Esophagus (tissue), 2 donors: Measurements from ENCODE around the gene KCNN3. TPM values are rescaled to one million over a fixed set of nuclear protein-coding genes. Genes with fewer than 3 reads are reported as not detected.

ENCODE experiments used
- H3K27ac ChIP-seq, 2 donors: one replicate each; pipeline ENCODE4 v1.5.1; 2013; ENCODE audit warnings: low read depth in 2 of 2, mild to moderate bottlenecking in 2 of 2, inconsistent platforms in 1 of 2, low read length in 1 of 2, moderate library complexity in 1 of 2
- H3K27me3 ChIP-seq, 2 donors: one replicate each; pipeline ENCODE4 v1.6.1; 2013; ENCODE audit warnings: low read length in 2 of 2, control low read depth in 1 of 2, mild to moderate bottlenecking in 1 of 2; ENCODE audit not compliant: insufficient read depth in 2 of 2, control insufficient read depth in 1 of 2
- H3K36me3 ChIP-seq, 2 donors: one replicate each; pipeline ENCODE4 v1.6.1; 2013; ENCODE audit warnings: low read length in 1 of 2; ENCODE audit not compliant: control insufficient read depth in 2 of 2, insufficient read depth in 2 of 2
- H3K4me1 ChIP-seq, 2 donors: one replicate each; pipeline ENCODE4 v1.6.1; 2013; ENCODE audit warnings: low read length in 1 of 2; ENCODE audit not compliant: control insufficient read depth in 2 of 2, insufficient read depth in 2 of 2
- H3K4me3 ChIP-seq, 2 donors: one replicate each; pipeline ENCODE4 v1.5.1; 2013; ENCODE audit warnings: low read length in 2 of 2, mild to moderate bottlenecking in 2 of 2, low read depth in 1 of 2, moderate library complexity in 1 of 2
- H3K9me3 ChIP-seq, 2 donors: one replicate each; pipeline ENCODE4 v1.6.1; 2013; ENCODE audit warnings: mild to moderate bottlenecking in 2 of 2, low read depth in 1 of 2, low read length in 1 of 2, moderate library complexity in 1 of 2; ENCODE audit not compliant: control insufficient read depth in 2 of 2, insufficient read depth in 1 of 2
- WGBS, 2 donors: extraction: QIAGEN DNeasy Blood & Tissue Kit; methylation state at CpG; one replicate each; pipeline ENCODE4 v1.1.7; 2013; 5-methylcytosine and 5-hydroxymethylcytosine counted together
- polyA plus RNA-seq, 2 donors: library from polyadenylated mRNA; stranded (reverse); fragments of 200-250 nt; gene quantifications; one replicate each; pipeline ENCODE4 v1.2.3, GENCODE V29; 2013
- donor health status: healthy with polysubstance abuse.
- donor health status: Bipolar disorder and iron deficiency.

The KCNN3 gene
- polyA plus RNA-seq, 2 donors: 0.12 to 0.14 TPM

DNA sequence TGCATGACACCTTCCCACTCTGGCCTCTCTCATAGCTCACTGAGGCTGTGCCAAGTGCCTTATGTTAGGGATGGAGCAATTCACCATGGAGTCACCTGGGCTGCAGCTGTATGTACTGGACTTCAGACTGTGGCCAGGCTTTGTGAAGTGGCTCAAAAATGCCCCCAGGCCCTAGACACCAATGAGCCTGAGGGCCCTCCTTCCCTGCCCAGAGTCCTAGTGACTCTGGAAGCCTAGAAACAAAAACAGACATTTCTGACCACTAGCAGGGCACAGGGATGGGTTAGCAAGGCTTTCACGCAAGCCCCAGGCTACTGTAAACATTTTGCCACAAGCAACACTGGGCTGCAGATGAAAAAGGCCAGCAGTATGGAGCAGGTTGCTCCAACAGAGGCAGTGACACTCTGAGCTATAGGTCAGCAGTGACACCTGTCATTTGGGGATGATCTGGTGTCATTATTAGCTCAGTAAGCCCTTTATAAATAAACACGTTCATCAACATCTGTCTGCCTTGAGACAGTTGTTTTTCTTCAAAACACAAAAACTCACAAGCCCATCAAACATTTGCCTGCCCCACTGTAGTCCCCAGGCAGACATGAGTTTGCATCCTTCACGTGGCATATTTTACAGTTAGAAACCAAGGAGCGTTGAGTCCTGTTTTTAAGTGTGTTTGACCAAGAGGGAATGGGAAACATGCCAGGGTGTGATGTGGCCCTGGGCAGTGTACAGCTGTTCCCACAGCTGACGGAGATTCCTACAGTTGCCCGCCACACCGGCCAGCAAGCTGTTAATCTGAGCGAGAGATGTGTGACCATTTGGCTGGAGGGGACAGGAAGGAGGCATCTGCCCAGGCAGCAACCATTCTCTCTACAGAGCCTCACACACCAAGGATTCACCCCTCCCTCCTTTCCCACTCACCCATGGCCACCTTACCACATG is 66.8 kb downstream of the KCNN3 start:
- H3K36me3 ChIP-seq: no peaks in the 10 kb centered on the region
- no peaks in the 10 kb centered on the region for H3K27me3 ChIP-seq
- no peak overlapping the region for H3K27ac ChIP-seq
- H3K4me3 ChIP-seq: no peak overlapping the region
- H3K4me1 ChIP-seq: no peaks in the 10 kb centered on the region
- H3K9me3 ChIP-seq: peaks cover 0 to 2% of the 10 kb centered on the region in 2 donors
- 68 to 73% methylated on average over 8 of the region's 8 CpGs for WGBS, 2 donors

DNA sequence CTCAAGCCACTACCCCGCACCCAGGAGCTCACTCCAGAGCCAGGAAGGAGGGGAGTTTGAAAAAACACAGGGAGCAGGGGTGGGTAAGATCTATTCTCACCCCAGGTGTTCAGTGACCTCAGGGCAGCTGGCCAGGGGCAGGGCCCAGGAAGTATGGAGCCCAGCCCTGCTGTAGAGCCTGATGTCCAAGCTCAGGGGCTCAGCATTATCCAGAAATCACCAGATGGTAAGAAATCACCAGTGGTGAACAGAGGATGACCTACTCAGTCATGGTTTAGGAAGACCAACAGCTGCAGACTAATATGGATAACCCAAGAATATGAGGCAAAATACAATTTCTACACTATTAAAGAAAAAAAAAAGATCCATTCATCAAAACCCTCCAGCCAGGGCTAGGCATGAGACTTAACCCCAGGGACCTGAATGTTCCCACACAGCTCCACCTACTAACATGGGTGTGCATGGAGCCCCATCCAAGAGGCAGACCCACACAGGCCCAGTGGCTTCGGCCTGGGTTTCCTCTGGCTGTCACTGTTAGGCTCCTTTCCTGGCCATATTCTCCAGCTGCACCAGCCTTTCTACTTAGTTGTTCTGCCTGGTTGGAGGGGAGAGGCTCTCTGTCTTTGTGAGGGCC is 67.6 kb downstream of the KCNN3 start:
- Histone ChIP-seq H3K4me1 (no peaks in the 10 kb centered on the region), H3K36me3 (no peaks in the 10 kb centered on the region), H3K9me3 (no peaks in the 10 kb centered on the region), H3K27ac (no peak overlapping the region), H3K27me3 (no peaks in the 10 kb centered on the region), H3K4me3 (no peak overlapping the region)
- WGBS, 2 donors: 81 to 83% methylated on average over 2 of the region's 2 CpGs

DNA sequence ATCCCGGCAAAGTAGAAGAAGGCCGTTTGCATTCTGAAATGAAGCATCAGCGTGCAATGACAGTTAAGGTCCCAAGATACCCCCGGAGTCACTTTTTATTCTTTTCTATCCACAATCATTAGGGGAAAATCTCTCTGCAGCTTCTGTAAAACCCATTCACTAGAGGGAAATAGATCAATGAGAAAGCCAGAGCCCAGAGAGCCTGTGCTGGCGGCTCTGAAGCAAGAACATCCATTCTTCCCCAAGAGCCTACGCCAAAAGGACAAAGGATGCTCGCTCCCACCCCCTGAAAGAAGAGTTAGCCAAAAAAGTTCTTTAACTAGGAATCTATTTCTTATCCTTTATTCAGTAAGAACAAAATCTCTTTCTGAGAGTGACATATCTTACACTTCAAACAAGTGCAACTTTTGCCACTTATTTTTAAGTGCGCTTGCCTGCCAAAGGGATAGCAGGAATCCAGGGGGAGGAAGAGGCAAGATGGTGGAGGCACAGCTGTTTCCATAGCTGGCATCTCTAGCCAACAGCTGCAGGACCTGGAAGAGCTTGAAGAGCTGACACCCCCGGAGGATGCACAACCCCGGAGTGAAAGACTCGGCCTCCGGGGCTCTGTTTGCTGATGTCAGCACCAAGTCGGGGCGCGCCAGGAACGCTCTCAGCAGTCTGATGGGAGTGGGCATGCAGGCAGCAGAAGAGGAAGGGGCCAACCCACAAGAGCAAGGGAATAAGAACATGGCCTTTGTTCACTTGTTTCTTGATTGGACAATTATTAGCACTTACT is 68.7 kb downstream of the KCNN3 start:
- Histone ChIP-seq H3K4me1 (no peaks in the 10 kb centered on the region), H3K27me3 (no peaks in the 10 kb centered on the region), H3K27ac (no peak overlapping the region), H3K9me3 (no peaks in the 10 kb centered on the region), H3K36me3 (no peaks in the 10 kb centered on the region), H3K4me3 (no peak overlapping the region)
- whole genome bisulfite sequencing, 2 donors: 80 to 89% methylated on average over 16 of the region's 16 CpGs

DNA sequence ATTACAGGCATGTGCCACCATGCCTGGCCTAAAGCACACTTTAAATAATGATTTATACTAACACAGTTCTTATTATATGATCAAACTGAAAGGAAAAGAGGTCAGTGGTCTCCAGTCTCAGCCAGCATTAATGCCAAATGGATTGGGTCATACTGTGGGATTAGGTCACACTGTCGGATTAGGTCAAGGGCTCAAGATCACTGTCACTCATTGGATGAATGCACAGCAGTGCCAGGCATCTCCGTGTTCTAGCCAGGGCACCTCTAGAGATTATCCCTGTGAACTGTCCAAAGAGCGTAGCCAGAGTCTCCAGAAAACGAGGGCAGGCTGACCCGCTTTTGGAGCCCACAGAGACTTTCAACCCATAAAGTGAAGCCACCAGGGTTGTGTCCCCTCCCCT is 70.9 kb downstream of the KCNN3 start:
- Histone ChIP-seq H3K4me1 (no peaks in the 10 kb centered on the region), H3K9me3 (no peaks in the 10 kb centered on the region), H3K4me3 (no peak overlapping the region), H3K27me3 (no peaks in the 10 kb centered on the region), H3K27ac (no peak overlapping the region), H3K36me3 (no peaks in the 10 kb centered on the region)
- 88 to 93% methylated on average over 5 of the region's 5 CpGs for whole genome bisulfite sequencing, 2 donors

DNA sequence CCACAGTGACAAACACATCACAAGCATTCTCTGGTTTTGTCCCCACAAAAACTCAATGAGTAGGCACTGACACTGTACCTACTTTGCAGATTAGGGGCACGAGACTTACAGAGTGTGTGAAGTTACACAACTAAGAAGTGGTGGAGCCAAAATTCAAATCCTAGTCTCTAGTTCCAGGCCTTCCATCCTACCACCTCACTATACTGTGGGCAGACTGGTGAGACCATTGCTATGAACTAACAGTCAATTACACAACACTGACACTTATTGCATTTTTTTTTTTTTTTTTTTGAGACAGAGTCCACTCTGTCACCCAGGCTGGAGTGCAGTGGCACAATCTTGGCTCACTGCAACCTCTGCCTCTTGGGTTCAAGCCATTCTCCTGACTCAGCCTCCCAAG is 71.4 kb downstream of the KCNN3 start:
- Histone ChIP-seq H3K4me3 (no peak overlapping the region), H3K27me3 (no peaks in the 10 kb centered on the region), H3K27ac (no peak overlapping the region), H3K36me3 (no peaks in the 10 kb centered on the region), H3K9me3 (no peaks in the 10 kb centered on the region), H3K4me1 (no peaks in the 10 kb centered on the region)
- WGBS, 2 donors: 74 to 81% methylated on average over 1 of the region's 1 CpG

DNA sequence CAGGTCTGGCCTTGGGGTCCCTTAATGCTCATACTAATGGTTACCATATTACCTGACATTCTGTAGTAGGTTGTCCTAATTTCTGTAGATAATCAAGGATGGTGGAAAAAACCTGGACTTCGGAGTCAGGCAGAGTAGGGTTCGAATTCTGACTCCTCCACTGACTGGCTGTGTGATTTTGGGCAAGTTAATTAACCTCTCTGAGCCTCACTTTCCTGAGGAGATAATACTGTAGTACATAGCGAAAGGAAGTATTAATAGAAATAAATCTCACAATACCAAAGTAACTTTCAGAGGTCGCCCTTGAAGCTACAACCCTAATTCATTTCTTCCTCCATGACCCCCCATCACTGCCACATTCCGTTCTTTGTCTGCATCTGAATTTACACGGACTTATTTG is 72.9 kb downstream of the KCNN3 start:
- WGBS, 2 donors: 90 to 91% methylated on average over 6 of the region's 6 CpGs
- Histone ChIP-seq H3K4me3 (no peak overlapping the region), H3K27me3 (no peaks in the 10 kb centered on the region), H3K9me3 (no peaks in the 10 kb centered on the region), H3K36me3 (no peaks in the 10 kb centered on the region), H3K4me1 (no peaks in the 10 kb centered on the region), H3K27ac (no peak overlapping the region)

DNA sequence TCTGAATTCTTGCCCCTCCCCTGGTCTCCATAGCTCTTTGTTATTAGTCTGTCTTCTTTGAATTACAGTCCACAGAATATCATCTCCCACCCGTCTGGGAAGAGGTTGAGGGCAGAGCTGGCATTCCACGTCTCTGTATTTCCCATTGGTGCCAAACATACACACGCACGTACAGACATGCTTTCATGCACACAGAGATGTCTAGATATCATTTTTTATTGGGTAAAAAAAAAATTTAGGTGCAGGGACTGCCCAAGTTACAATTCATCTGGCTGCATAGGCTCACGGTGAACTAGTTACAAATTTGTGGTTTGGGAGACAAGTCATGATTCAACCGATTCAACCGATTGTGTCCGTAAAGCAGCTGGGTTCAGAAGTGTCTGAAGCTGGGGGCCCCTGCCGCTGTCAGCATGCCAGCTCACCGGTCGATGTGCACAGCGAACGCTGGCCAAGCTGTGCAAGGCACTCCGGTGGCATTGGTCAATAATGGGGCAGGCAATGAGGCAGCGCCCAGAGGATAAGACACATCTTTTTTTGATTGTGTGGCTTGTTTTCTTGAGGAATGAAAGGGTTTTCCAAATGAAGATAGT is 73.7 kb downstream of the KCNN3 start:
- Histone ChIP-seq H3K9me3 (no peaks in the 10 kb centered on the region), H3K27me3 (no peaks in the 10 kb centered on the region), H3K4me3 (no peak overlapping the region), H3K4me1 (no peaks in the 10 kb centered on the region), H3K27ac (no peak overlapping the region), H3K36me3 (no peaks in the 10 kb centered on the region)
- 49 to 61% methylated on average over 15 of the region's 15 CpGs for WGBS, 2 donors

DNA sequence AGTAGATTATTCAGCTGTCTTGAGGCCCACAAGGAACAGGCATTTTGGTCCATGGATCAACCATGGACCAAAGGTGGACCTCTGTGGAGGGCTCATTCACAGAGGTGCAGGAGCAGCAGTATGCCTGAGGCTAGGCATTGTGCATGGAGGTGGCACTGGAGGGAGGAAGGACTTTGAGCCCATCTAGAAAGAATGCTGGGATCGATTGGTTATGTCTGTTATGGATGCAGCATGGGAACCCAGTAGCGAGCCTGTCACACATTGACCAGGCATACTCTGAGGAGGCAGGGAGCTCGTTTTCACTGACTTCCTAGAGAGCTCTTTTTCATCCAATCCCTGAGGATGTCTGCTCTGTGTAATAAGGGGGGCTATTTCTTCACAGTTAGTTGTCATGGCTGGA is 75.5 kb downstream of the KCNN3 start:
- Histone ChIP-seq H3K27ac (no peak overlapping the region), H3K36me3 (no peaks in the 10 kb centered on the region), H3K27me3 (no peaks in the 10 kb centered on the region), H3K4me3 (no peak overlapping the region), H3K4me1 (no peaks in the 10 kb centered on the region), H3K9me3 (no peaks in the 10 kb centered on the region)
- WGBS, 2 donors: 73 to 87% methylated on average over 3 of the region's 3 CpGs

DNA sequence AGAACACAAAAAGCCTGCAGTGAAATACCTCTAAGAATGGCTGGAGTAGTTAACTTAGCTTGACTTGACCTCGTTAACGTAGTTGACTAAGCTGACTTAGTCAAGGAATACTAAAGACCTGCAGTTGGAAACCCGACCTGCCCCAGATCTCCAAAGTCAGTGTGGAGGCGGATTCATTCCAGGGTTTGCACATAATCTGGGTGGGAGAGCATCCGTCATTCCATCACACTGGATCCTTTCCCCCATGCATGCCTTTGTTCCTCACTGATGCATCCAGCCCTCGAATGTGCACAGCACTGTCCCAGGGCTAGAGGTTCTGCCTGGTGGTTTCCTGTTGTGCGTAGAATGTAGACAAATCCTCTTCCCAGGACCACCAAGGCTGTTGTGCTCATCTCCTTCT is 76.4 kb downstream of the KCNN3 start:
- Histone ChIP-seq H3K27ac (no peak overlapping the region), H3K9me3 (no peaks in the 10 kb centered on the region), H3K27me3 (no peaks in the 10 kb centered on the region), H3K4me3 (no peak overlapping the region), H3K4me1 (no peaks in the 10 kb centered on the region), H3K36me3 (no peaks in the 10 kb centered on the region)
- WGBS, 2 donors: 84 to 87% methylated on average over 7 of the region's 7 CpGs
